ENCODE results near the gene PEAK1. TPM values are rescaled to one million over a fixed set of nuclear protein-coding genes. Genes with fewer than 3 reads are reported as not detected.

Gene PEAK1
- polyA plus RNA-seq, 1 donor (not counting 4 experiments of a cell fraction or from before 2014, with no cell fraction given): 5.9 TPM

DNA sequence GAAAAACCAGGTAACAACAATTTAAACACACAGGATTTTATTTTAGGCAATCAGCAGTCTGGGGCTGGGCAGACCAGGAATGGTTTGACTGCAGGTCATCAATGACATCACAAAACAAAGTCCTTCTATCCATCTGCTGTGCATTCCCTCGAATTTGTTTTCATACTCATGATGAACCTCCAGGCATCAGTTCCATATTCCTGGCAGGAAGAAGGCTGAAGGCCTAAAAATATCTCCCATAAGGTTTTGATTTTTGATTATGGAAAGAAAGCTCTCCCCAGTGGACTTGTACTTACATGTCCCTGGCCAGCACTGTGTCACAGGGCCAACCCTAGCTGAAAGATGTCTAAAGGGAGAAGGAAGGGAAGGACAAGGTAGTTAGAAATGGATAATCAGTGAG lies 107.4 kb downstream of the PEAK1 start:
- H2AFZ ChIP-seq (ENCODE audit: control insufficient read depth, low read length): peak overlapping the region; percentile 19
- no peaks in the 10 kb centered on the region for H3K79me2 ChIP-seq (ENCODE audit: control insufficient read depth, insufficient read depth, low read length)
- H3K27me3 ChIP-seq (ENCODE audit: control insufficient read depth, extremely low read depth, insufficient read depth, low read length): no peaks in the 10 kb centered on the region
- H3K4me3 ChIP-seq (ENCODE audit: control insufficient read depth in 2 of 3, extremely low read depth in 1 of 3, insufficient read depth in 2 of 3, low read depth in 1 of 3, low read length in 3 of 3): no peak overlapping the region
- no peaks in the 10 kb centered on the region for H3K9me3 ChIP-seq (ENCODE audit: control insufficient read depth, low read depth, low read length)
- no peak overlapping the region for H3K27ac ChIP-seq (ENCODE audit: control insufficient read depth, insufficient read depth, low read length)
- FAIRE-seq (peak; percentile 41), DNase-seq (ENCODE audit: low read depth, low spot score) (no peak)
- TF ChIP-seq EZH2 (IDR thresholded peaks at IDR 0.05; ENCODE audit: low read length): no peak
- TF ChIP-seq, protein P1, sequence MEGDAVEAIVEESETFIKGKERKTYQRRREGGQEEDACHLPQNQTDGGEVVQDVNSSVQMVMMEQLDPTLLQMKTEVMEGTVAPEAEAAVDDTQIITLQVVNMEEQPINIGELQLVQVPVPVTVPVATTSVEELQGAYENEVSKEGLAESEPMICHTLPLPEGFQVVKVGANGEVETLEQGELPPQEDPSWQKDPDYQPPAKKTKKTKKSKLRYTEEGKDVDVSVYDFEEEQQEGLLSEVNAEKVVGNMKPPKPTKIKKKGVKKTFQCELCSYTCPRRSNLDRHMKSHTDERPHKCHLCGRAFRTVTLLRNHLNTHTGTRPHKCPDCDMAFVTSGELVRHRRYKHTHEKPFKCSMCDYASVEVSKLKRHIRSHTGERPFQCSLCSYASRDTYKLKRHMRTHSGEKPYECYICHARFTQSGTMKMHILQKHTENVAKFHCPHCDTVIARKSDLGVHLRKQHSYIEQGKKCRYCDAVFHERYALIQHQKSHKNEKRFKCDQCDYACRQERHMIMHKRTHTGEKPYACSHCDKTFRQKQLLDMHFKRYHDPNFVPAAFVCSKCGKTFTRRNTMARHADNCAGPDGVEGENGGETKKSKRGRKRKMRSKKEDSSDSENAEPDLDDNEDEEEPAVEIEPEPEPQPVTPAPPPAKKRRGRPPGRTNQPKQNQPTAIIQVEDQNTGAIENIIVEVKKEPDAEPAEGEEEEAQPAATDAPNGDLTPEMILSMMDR (optimal IDR thresholded peaks at IDR 0.05 in 1 of 3, IDR thresholded peaks at IDR 0.05 in 1 of 3, conservative IDR thresholded peaks at IDR 0.05 in 1 of 3; ENCODE audit: extremely low read depth in 1 of 3, insufficient read depth in 2 of 3, low read length in 3 of 3): no peak
- no peaks in the 10 kb centered on the region for H3K9me1 ChIP-seq (ENCODE audit: control insufficient read depth, extremely low read depth, insufficient read depth, low read length)
- peaks cover 14% of the 10 kb centered on the region for H3K4me1 ChIP-seq (ENCODE audit: control insufficient read depth, extremely low read depth, insufficient read depth, low read length)
- no peak overlapping the region for H3K9ac ChIP-seq (ENCODE audit: control insufficient read depth, extremely low read depth, insufficient read depth, low read length)
- H4K20me1 ChIP-seq (ENCODE audit: control insufficient read depth, extremely low read depth, insufficient read depth, low read length): no peaks in the 10 kb centered on the region
- dilution Hi-C loops (cut with MboI; ENCODE audit: extremely low pct_ligation_motif_present, low sequenced_read_pairs): no loop called here
- H3K4me2 ChIP-seq (ENCODE audit: control insufficient read depth, extremely low read depth, insufficient read depth, low read depth, low read length): peak overlapping the region; percentile 4
- H3K36me3 ChIP-seq (ENCODE audit: control insufficient read depth in 2 of 2, extremely low read depth in 1 of 2, insufficient read depth in 2 of 2, low read length in 2 of 2): no peaks in the 10 kb centered on the region

DNA sequence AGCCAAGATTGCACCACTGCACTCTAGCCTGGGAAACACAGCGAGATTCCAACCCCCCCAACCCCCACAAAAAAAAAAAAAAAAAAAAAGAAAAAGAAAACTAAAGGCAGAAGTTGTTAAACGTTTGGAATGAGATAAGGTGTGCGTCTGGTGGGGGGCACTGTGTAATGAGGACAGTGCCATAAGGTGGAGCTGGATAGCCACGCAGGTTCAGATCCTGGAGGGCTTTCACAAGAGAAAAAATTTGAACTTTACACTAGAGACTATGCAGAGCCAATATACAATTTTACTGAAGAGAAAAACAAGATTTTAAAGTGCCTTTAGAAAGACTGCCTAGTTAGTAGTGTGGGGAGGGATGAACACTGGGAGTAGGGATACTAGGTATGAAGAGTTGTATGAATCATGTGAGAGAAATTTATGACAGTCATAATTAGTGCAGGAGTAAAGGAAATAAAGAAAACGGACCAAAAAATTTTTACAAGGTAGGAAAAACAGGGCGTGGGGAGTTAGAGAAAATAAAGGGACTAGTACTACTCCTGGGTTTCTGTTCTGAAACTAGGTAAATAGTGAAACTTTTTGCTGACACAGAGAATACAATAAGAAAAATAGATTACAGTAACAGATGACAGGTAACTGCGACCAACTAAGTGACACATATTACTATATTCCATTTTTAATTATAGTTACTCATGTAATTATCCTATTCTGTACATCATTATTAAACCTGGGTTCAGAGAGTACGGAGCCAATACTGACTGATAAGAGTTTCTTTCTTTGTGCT lies 108.1 kb downstream of the PEAK1 start:
- Histone ChIP-seq H3K9ac (ENCODE audit: control insufficient read depth, extremely low read depth, insufficient read depth, low read length) (no peak overlapping the region), H3K4me2 (ENCODE audit: control insufficient read depth, extremely low read depth, insufficient read depth, low read depth, low read length) (peak overlapping the region; percentile 10), H3K4me3 (ENCODE audit: control insufficient read depth in 2 of 3, extremely low read depth in 1 of 3, insufficient read depth in 2 of 3, low read depth in 1 of 3, low read length in 3 of 3) (no peak overlapping the region), H2AFZ (ENCODE audit: control insufficient read depth, low read length) (no peak overlapping the region), H3K27ac (ENCODE audit: control insufficient read depth, insufficient read depth, low read length) (no peak overlapping the region), H3K36me3 (ENCODE audit: control insufficient read depth in 2 of 2, extremely low read depth in 1 of 2, insufficient read depth in 2 of 2, low read length in 2 of 2) (no peaks in the 10 kb centered on the region), H3K27me3 (ENCODE audit: control insufficient read depth, extremely low read depth, insufficient read depth, low read length) (no peaks in the 10 kb centered on the region), H3K9me1 (ENCODE audit: control insufficient read depth, extremely low read depth, insufficient read depth, low read length) (no peaks in the 10 kb centered on the region), H3K4me1 (ENCODE audit: control insufficient read depth, extremely low read depth, insufficient read depth, low read length) (peaks cover 14% of the 10 kb centered on the region), H4K20me1 (ENCODE audit: control insufficient read depth, extremely low read depth, insufficient read depth, low read length) (no peaks in the 10 kb centered on the region), H3K79me2 (ENCODE audit: control insufficient read depth, insufficient read depth, low read length) (no peaks in the 10 kb centered on the region), H3K9me3 (ENCODE audit: control insufficient read depth, low read depth, low read length) (no peaks in the 10 kb centered on the region)
- no peak for TF ChIP-seq EZH2 (IDR thresholded peaks at IDR 0.05; ENCODE audit: low read length)
- TF ChIP-seq, protein P1 (optimal IDR thresholded peaks at IDR 0.05 in 1 of 3, IDR thresholded peaks at IDR 0.05 in 1 of 3, conservative IDR thresholded peaks at IDR 0.05 in 1 of 3; ENCODE audit: extremely low read depth in 1 of 3, insufficient read depth in 2 of 3, low read length in 3 of 3): no peak
- dilution Hi-C loops (cut with MboI; ENCODE audit: extremely low pct_ligation_motif_present, low sequenced_read_pairs): no loop called here
- DNase-seq (ENCODE audit: low read depth, low spot score): no peak
- no peak for FAIRE-seq

All from keratinocyte (primary cell).